K562 (cell line): ENCODE results near the gene KRTAP2-1. TPM values are rescaled to one million over a fixed set of nuclear protein-coding genes. Genes with fewer than 3 reads are reported as not detected.
"Not testable (repeated sequence)": the region's sequence is repeated elsewhere in the genome, so short reads cannot be mapped to it uniquely, and the experiment has no call there.

ENCODE experiments used
- ATAC-seq: fragments of 200-7000 bp; cut with Tn5 transposase; 3 replicates; pipeline ENCODE4 v1.9.1; 2020; ENCODE audit warnings: moderate library complexity
- BruUV-seq: library from RNA; stranded (reverse); fragments of 400-500 nt; replicated peaks from 2 replicates; lab custom pipeline; 2021; lab: Mats Ljungman, UMichigan
- CTCF ChIA-PET: fragments of 300-600 bp; formaldehyde crosslinking; extraction: SDS; loops from one replicate; lab custom pipeline; 2021; ENCODE audit warnings: low intra/inter-chr PET ratio; lab: Yijun Ruan, JAX
- POLR2A ChIA-PET: fragments of 300-600, 350-650 bp; sonication (Branson Sonifier 250); formaldehyde crosslinking; extraction: SDS; loops from one replicate; lab custom pipeline; 2021; ENCODE audit warnings: antibody characterized with exemption, inconsistent platforms; lab: Yijun Ruan, JAX
- DNase-seq, 4 experiments: peaks; one replicate each; pipeline versions ENCODE4 v3.0.0 to v3.0.0-alpha.2; 2011 to 2018; ENCODE audit warnings: low spot score in 3 of 4, mixed read lengths in 3 of 4; ENCODE audit errors: extremely low read depth in 1 of 4
- FAIRE-seq: peaks from 2 replicates; lab custom pipeline; 2011; peaks lifted over from hg19 to GRCh38; lab: Jason Lieb, UNC
- H2AFZ ChIP-seq: 2 replicates; pipeline ENCODE4 v1.6.0; 2011; ENCODE audit warnings: low read depth, low read length, control low read depth, inconsistent platforms
- H3K27ac ChIP-seq: fragments of 200-600 bp; 3 replicates; pipeline ENCODE4 v1.8.0; 2011; ENCODE audit warnings: low read depth, mild to moderate bottlenecking, control low read depth, inconsistent platforms, low read length, moderate library complexity, mixed read lengths; ENCODE audit errors: extremely low read depth
- H3K27me3 ChIP-seq, 2 experiments: fragments of 300-600 bp in 1 of 2; 2 replicates in 1 of 2; 3 replicates in 1 of 2; pipeline versions ENCODE4 v1.6.0 to v1.8.0; 2011; ENCODE audit warnings: inconsistent platforms in 2 of 2, low read length in 2 of 2, mild to moderate bottlenecking in 1 of 2, mixed read lengths in 1 of 2, moderate library complexity in 1 of 2; ENCODE audit not compliant: control insufficient read depth in 2 of 2, insufficient read depth in 2 of 2
- H3K36me3 ChIP-seq: fragments of 300-600 bp; 3 replicates; pipeline ENCODE4 v1.8.0; 2011; ENCODE audit warnings: mild to moderate bottlenecking, low read length, inconsistent platforms; ENCODE audit not compliant: control insufficient read depth, insufficient read depth
- H3K4me1 ChIP-seq, 2 experiments: fragments of 200-600 bp in 1 of 2; replicated peaks in 1 of 2; 2 replicates in 1 of 2; 3 replicates in 1 of 2; pipeline versions ENCODE4 v1.5.1 to v1.8.0; 2011; ENCODE audit warnings: inconsistent platforms in 2 of 2, low read length in 2 of 2, mild to moderate bottlenecking in 1 of 2, mixed read lengths in 1 of 2, moderate library complexity in 1 of 2; ENCODE audit not compliant: control insufficient read depth in 2 of 2, insufficient read depth in 2 of 2
- H3K4me2 ChIP-seq: 2 replicates; pipeline ENCODE4 v1.6.1; 2011; ENCODE audit warnings: low read length, control low read depth, inconsistent platforms, mixed read lengths; ENCODE audit not compliant: insufficient read depth
- H3K4me3 ChIP-seq: fragments of 200-600 bp; sonication (generic), shearing (Covaris generic); 2 replicates; pipeline ENCODE4 v1.5.1; 2016; ENCODE audit warnings: control low read depth, inconsistent platforms
- H3K79me2 ChIP-seq: fragments of 200-600 bp; 3 replicates; pipeline ENCODE4 v1.8.0; 2011; ENCODE audit warnings: low read length, inconsistent platforms; ENCODE audit not compliant: control insufficient read depth, insufficient read depth
- H3K9ac ChIP-seq, 2 experiments: 2 replicates each; pipeline versions ENCODE4 v1.6.0 to v1.6.1; 2011; ENCODE audit warnings: low read depth in 2 of 2, low read length in 2 of 2, control low read depth in 1 of 2, inconsistent platforms in 1 of 2, mild to moderate bottlenecking in 1 of 2, mixed read lengths in 1 of 2; ENCODE audit not compliant: insufficient read depth in 1 of 2
- H3K9me1 ChIP-seq: one replicate; pipeline ENCODE4 v1.6.0; 2011; ENCODE audit warnings: inconsistent platforms, mild to moderate bottlenecking, low read length, moderate library complexity; ENCODE audit not compliant: control insufficient read depth, insufficient read depth
- H3K9me3 ChIP-seq: replicated peaks from 2 replicates; pipeline ENCODE4 v1.5.1; 2011; ENCODE audit warnings: low read depth, low read length, inconsistent platforms; ENCODE audit not compliant: control insufficient read depth, insufficient read depth
- H4K20me1 ChIP-seq: replicated peaks from 2 replicates; pipeline ENCODE4 v1.6.1; 2011; ENCODE audit warnings: low read length, inconsistent platforms, mixed read lengths; ENCODE audit not compliant: control insufficient read depth, insufficient read depth
- ATF7 ChIP-seq: fragments of 450-650 bp; IDR thresholded peaks from 2 replicates; pipeline ENCODE4 v1.7.1; 2014; ENCODE audit warnings: mild to moderate bottlenecking, moderate library complexity
- PKNOX1 ChIP-seq: fragments of 450-650 bp; IDR thresholded peaks from 2 replicates; pipeline ENCODE4 v1.6.1; 2016
- WGBS: fragments of 100-300 bp; shearing (Covaris generic); methylation state at CpG from one replicate; pipeline ENCODE4 v1.1.6; 2016; ENCODE audit warnings: low coverage, mixed read lengths; ENCODE audit not compliant: insufficient coverage; ENCODE audit errors: missing lambda C conversion rate; 5-methylcytosine and 5-hydroxymethylcytosine counted together
- in situ Hi-C: fragments of 300-500 bp; cut with MboI; formaldehyde crosslinking; loops from 4 replicates; pipeline ENCODE4 v1.15.0; 2018; ENCODE audit warnings: inconsistent platforms, mixed read lengths
- intact Hi-C: fragments of 100-400 bp; cut with micrococcal nuclease; formaldehyde crosslinking; loops from 2 replicates; pipeline ENCODE4 v1.14.2; 2022
- polyA plus RNA-seq, 8 experiments: library from polyadenylated mRNA; depleted of rRNA in 4 of 8; stranded (reverse) in 5 of 8; unstranded in 3 of 8; fragments of >200 nt; fragmentation: Nextera tagmentation in 2 of 8; fragmentation: Illumina TruSeq in 1 of 8; extraction: Ambion mirVana in 2 of 8; extraction: Trizol in 1 of 8; gene quantifications; 2 replicates each; pipeline versions ENCODE4 v1.2.1 to v1.2.3, GENCODE V29; 2011 to 2014; ENCODE audit warnings: inconsistent platforms in 1 of 8, missing spikeins in 1 of 8
- total RNA-seq, 7 experiments: library from RNA; depleted of rRNA in 6 of 7; stranded (reverse); fragments of >200 nt in 6 of 7; fragmentation: Illumina TruSeq in 2 of 7; extraction: Trizol in 2 of 7; gene quantifications; 2 replicates each; pipeline versions ENCODE4 v1.2.1 to v1.2.3, GENCODE V29; 2011 to 2021; ENCODE audit warnings: low replicate concordance in 1 of 7

Gene KRTAP2-1
- total and polyA plus RNA-seq, 9 of the 15 experiments (the other 6 are each of a cell fraction or from before 2014, with no cell fraction given), result not detected

- H3K27me3 ChIP-seq, result peaks cover 0 to 9% of the 10 kb centered on the region in 2 experiments; a peak in 3 of 5 replicates
- H4K20me1 ChIP-seq, result no peaks in the 10 kb centered on the region
- no peak overlapping the region for H3K4me3 ChIP-seq
- no peaks in the 10 kb centered on the region for H3K36me3 ChIP-seq
- H2AFZ ChIP-seq, result no peak overlapping the region
- 0% methylated on average over 3 of the region's 4 CpGs for WGBS
- POLR2A ChIA-PET, result no interaction called here
- TF ChIP-seq ATF7 (no peak), PKNOX1 (peak; percentile 76)
- TF ChIP-seq, all 486 proteins: peak for 1
- Histone ChIP-seq H3K4me1 (no peaks in the 10 kb centered on the region; a peak in 1 of 5 replicates), H3K4me2 (no peak overlapping the region), H3K79me2 (no peaks in the 10 kb centered on the region), H3K9ac (no peak overlapping the region), H3K9me3 (no peaks in the 10 kb centered on the region), H3K27ac (no peak overlapping the region), H3K9me1 (no peaks in the 10 kb centered on the region)
- DNase-seq, result no peak
- intact Hi-C loops, result no loop called here
- ATAC-seq, result no peak
- BruUV-seq, result no TSS peak
- CTCF ChIA-PET, result no interaction called here
- in situ Hi-C loops, result no loop called here
- FAIRE-seq, result no peak
Measured at GRCh38 chr17:41001795-41002194, 45.3 kb downstream of the KRTAP2-1 start.

GRCh38 chr17:40999563-40999962, 47.6 kb downstream of the KRTAP2-1 start, which contains the start of gene KRTAP3-2:
KRTAP3-2 (minus strand) TSS chr17:40999906; CDS start chr17:40999853, 53 bp downstream.
- H3K4me3 ChIP-seq, POLR2A ChIA-PET, H2AFZ ChIP-seq, H3K9me1 ChIP-seq, DNase-seq, H3K4me1 ChIP-seq, BruUV-seq, H3K79me2 ChIP-seq, FAIRE-seq, H4K20me1 ChIP-seq, ATAC-seq, in situ Hi-C loops, H3K27me3 ChIP-seq, H3K9me3 ChIP-seq, intact Hi-C loops, CTCF ChIA-PET, H3K36me3 ChIP-seq, H3K4me2 ChIP-seq, H3K27ac ChIP-seq, H3K9ac ChIP-seq: not testable (repeated sequence)
- 2% methylated on average over 5 of the region's 6 CpGs for WGBS
